GM18951 (cell line): ENCODE measurements around the gene ANK2.

Source experiments
- POLR2A ChIP-seq: IDR thresholded peaks from 4 replicates; pipeline ENCODE4 v1.6.1; 2011; ENCODE audit warnings: mild to moderate bottlenecking; ENCODE audit not compliant: insufficient read length, insufficient read depth; ENCODE audit errors: extremely low read depth
- in situ Hi-C: fragments of 300-500 bp; cut with MboI; formaldehyde crosslinking; loops from one replicate; pipeline ENCODE4 v1.12.0; 2022; ENCODE audit warnings: low sequenced_read_pairs, mixed read lengths, inconsistent platforms; ENCODE audit not compliant: unreplicated experiment

The ANK2 gene

GRCh38 chr4:113390850-113391249 is 341.4 kb downstream of the ANK2 start:
- in situ Hi-C loops: loop anchor here (25.0 kb wide), 1 partner anchor 1271 kb away; no protein-coding TSS in a partner anchor
- no peak for TF ChIP-seq POLR2A

DNA sequence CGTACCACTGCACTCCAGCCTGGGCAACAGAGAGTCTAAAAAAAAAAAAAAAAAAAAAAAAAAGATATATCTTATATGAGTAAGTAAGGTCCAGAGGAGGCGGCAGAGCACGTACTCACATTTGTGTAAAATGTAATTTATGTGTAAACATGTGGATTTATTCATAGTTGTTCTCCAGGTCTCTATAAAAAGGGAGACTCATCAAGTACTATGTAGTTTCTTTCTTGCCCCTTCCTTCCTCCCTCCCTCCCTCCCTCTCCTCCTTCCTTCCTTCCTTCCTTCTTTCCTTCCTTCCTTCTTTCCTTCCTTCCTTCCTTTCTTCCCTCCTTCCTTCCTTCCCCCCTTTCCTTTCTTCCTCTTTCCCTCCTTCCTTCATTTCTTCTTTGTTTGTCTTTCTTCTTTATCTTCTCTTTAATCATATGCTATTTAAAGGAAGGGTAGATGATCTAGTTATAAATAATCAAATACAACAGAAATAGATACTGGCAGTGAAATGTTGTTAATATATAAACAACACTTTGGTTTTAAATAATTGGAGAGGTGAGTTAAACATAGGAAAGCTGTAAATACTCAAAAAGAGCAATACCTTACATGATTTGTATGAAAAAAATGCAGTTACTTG is 344.8 kb downstream of the ANK2 start:
- in situ Hi-C loops: loop anchor here (25.0 kb wide), 1 partner anchor 1268 kb away; no protein-coding TSS in a partner anchor
- no peak for TF ChIP-seq POLR2A

- in situ Hi-C loops: loop anchor here (25.0 kb wide), 1 partner anchor 1267 kb away; no protein-coding TSS in a partner anchor
These were observed 345.5 kb downstream of the ANK2 start for GRCh38 chr4:113394730-113395530.

DNA sequence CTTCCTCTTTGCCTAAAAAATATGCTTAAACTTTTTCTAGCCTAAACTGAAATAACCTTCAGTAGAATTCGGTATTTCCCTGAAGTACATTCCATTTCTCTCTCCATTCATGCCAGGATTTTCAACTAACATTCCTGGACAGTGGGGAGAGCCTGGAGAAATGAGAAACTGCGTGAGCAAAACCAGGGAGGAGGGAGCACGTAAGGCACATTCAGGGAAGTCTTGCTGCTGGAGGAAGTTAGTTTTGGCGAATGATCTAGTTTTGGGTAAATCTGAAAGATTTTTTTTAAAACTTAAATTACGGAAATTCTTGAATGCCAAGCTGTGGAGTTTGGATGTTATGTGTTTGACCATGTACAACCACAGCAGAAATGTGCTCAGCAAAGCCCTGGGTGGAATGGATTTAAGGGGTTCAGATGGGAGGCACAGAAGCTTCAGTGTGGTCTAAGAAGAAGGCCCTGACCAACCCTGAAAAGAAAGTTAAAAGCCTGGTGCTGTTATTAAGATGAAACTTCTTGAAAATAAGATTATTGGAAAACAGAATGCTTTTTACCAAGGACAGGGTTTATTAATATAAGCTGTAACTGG is 347.8 kb downstream of the ANK2 start:
- in situ Hi-C loops: loop anchor here (25.0 kb wide), 1 partner anchor 1265 kb away; no protein-coding TSS in a partner anchor
- no peak for TF ChIP-seq POLR2A

More at GRCh38 chr4:113394730-113395530, 345.5 kb downstream of the ANK2 start:
- no peak for TF ChIP-seq POLR2A

DNA sequence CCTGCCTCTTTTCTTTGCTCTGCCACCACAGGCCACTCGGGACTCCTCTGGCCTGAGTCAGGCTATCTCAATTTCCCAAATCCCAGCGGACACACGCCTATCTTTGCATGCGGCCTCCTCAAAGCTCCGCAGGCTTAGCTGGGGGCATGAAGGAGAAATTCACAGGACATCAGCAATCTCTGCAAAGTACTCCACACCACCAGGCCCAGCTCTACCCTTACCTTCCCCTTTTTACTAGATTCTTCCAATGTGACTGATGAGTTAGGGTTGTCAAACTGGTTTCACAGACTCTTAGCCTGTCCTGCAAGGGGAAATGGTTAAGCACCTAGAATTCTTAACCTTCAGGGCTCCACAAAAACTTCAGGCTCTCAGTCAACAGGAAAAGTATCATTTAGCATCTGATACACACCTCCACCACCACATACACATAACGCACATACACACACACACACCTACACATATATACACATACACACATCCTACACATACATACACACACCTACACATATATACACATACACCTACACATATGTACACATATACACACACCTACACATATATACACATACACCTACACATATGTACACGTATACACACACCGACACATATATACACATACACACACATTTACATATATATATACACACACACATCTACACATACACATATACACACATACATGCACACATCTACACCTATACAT is 349.1 kb downstream of the ANK2 start:
- no peak for TF ChIP-seq POLR2A
- in situ Hi-C loops: loop anchor here (25.0 kb wide), 1 partner anchor 1264 kb away; no protein-coding TSS in a partner anchor

GRCh38 chr4:113404167-113404571 is 354.7 kb downstream of the ANK2 start:
- in situ Hi-C loops: loop anchor here (10.0 kb wide), 1 partner anchor 971 kb away; no protein-coding TSS in a partner anchor
- no peak for TF ChIP-seq POLR2A

DNA sequence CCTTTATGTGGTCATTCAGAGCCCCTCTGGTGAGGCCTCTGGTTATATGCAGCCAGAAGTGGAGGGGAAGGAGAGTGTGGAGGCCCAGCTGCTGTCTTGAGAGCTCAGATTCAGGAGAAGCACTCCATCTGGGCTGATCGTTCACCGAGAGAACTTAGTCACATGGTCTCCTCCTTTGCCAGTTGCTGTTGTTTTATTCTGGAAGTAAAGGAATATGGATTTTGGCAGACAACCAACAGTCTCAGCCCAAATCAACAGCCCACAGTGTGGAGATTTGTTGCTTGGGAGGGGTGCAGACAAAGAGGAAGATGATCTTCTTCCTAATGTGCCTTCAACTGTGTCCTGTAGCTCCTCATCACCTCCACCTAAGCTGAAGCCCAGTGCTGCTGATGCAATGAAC is 355.4 kb downstream of the ANK2 start:
- in situ Hi-C loops: loop anchor here (10.0 kb wide), 1 partner anchor 970 kb away; no protein-coding TSS in a partner anchor
- no peak for TF ChIP-seq POLR2A

DNA sequence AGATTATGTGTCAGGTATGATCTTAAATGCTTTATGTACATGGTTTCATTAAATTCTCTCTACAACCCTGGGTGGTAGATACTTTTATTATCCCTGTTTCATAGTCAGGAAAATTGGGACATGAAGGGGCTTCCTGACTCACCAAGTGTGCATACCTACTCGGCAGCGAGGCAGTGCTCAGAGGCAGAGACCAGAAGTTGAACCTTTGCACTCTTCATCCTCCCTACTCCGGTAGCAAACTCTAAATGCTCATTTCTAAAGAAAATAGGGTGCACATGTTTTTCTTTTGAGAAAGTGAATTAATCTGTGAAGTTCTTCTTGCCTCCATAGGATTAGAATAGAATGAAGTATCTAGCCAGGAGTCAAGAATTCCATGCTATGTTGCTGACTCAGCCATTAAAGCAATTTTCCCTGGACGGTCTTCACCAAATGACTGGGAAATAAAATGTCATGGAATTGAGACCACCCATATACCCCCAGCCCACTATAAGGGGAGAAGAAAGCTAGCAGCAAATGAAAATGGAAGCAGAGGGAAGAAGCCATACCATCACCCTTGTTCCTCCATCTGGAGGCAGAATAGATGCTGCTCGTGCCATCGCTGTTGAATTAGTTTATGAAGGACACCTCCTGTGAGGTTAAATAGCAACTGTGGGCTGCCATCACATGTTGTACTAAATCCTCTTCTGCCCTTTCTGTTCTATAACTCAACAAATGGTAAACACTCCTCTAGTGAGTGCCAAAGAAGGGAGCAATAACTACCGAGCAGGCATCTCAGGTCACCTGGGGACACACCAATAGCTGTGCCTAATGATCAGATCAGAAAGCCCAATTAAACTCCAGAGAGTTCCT is 356.6 kb downstream of the ANK2 start:
- TF ChIP-seq POLR2A: no peak
- in situ Hi-C loops: loop anchor here (10.0 kb wide), 1 partner anchor 969 kb away; no protein-coding TSS in a partner anchor

- no peak for TF ChIP-seq POLR2A
- in situ Hi-C loops: loop anchor here (10.0 kb wide), 1 partner anchor 968 kb away; no protein-coding TSS in a partner anchor
These were observed 357.2 kb downstream of the ANK2 start for GRCh38 chr4:113406723-113407016.

- in situ Hi-C loops: loop anchor here (10.0 kb wide), 1 partner anchor 967 kb away; no protein-coding TSS in a partner anchor
- no peak for TF ChIP-seq POLR2A
These were observed 358.0 kb downstream of the ANK2 start for GRCh38 chr4:113407409-113407808.

DNA sequence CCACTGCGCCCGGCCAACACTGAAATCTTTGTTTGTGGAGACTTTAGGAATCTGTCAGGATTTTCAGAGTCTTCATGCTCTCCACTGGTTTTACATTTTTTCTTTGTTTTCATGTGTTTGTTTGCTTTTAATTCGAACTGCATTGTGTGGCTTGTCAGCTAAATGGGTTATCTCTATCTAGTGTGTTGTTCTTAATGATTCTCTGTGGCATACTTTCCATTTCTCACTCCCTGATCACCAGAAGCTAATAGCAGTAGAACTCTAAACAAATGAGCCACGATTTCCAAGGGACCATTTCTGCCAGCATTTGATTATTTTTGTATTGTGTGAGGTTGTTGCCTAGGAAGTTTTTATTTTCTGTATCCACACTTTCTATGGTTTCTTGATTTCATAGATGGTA is 359.7 kb downstream of the ANK2 start:
- in situ Hi-C loops: loop anchor here (10.0 kb wide), 1 partner anchor 966 kb away; no protein-coding TSS in a partner anchor
- TF ChIP-seq POLR2A: no peak

DNA sequence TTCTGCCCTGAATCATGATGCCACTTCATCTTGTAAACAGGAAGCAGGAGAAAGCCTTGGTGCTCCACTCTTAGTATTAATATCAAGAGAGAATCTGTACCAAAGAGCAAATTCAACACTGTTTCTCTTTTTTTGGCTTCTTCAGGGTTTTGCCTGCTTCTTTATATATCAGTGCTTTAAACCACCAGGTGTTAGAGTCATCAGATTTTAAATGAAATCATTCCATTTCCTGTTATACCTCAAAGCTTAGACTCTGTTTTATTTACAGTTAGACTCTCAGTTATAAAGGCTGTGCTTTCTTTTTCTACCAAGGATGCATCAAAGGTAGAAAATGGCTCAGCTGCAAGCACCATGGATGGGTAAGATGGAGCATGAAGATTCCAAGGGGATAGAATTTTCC is 361.2 kb downstream of the ANK2 start:
- no peak for TF ChIP-seq POLR2A
- in situ Hi-C loops: no loop called here

GRCh38 chr4:113411496-113411938 is 362.1 kb downstream of the ANK2 start:
- no peak for TF ChIP-seq POLR2A
- in situ Hi-C loops: no loop called here
